ENCODE data around the gene CENPX.

CENPX gene

DNA sequence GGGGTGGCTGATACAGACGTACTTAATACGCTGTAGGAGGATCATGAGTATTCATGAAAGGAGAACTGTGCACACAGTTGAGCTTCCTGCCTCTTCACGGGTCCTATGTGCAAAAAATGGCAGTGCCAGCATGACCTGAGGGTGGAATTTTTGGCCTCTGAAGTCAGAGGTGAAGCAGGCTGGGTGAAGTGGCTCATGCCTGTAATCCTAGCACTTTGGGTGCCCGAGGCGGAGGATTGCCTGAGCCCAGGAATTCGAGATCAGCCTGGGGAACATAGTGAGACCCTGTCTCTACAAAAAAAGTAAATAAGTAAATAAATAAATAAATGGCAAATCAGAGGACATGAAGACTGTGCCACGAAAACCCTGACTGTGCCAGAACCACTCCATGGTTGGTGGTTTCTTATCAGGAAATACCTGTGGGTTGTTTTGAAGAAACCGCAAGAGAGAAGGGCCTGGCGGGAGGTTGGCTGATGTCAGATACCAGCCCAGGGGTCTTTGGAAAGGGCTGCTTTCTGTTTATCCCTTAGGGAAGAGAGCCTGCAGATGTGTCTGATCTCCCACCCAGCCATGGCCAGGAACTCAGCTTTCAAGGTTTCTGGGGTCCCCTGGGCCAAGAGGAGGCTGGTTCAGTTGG lies 41.9 kb downstream of the CENPX start:
- DNase-seq (ENCODE audit: low spot score): no peak

DNA sequence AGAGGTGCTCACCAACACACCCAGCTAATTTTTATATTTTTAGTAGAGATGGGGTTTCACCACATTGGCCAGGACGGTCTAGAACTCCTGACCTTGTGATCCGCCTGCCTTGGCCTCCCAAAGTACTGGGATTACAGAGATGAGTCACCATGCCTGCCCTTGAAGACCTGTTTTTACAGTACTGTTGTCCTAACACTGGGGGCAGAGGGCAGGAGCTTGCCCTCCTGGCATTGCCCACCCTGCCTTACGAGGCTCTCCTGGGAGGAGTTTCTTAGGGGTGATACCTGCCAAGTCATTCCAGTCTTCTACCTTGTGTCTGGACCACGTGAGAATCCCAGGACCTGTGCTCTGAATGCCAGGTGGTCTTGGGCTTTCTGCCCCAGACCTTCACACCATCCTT lies 42.6 kb downstream of the CENPX start:
- no peak for DNase-seq (ENCODE audit: low spot score)

DNA sequence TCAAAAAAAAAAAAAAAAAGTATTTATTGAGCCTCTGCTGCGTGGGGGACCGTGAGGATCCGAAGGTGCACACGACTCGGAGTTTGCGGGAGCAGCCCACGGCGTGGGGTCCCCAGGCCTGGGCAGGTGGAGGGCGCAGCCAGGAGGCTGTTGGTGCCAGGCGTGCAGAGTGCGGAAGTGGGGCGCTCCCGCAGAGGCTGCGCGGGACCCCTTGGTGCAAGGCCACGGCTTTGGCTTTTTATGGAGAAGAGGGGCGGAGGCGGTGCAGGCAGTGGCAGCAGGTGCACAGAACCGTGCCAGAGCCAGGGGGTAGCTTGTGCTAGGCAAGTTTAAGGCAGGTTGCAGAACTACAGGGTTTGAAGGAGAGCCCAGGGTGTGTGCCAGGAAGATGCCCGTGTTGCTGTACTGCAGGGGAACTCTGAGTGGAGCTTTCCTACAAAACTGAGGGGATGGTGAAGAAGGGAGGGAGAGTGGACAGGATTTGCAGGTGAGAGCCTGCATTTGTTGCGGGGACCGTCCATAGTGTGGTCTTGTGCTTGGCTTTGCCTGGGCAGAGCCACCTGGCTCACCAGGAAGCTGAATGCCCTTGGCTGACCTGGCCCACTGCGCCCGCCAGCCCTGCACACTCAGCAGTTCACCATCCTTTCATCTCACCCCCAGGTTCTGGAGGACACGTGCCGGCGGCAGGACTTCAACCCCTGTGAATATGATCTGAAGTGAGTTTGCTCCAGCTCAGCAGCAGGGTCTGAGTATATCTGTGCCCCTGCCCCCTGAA lies 44.0 kb downstream of the CENPX start:
- peak; percentile 23 for DNase-seq (ENCODE audit: low spot score)

DNA sequence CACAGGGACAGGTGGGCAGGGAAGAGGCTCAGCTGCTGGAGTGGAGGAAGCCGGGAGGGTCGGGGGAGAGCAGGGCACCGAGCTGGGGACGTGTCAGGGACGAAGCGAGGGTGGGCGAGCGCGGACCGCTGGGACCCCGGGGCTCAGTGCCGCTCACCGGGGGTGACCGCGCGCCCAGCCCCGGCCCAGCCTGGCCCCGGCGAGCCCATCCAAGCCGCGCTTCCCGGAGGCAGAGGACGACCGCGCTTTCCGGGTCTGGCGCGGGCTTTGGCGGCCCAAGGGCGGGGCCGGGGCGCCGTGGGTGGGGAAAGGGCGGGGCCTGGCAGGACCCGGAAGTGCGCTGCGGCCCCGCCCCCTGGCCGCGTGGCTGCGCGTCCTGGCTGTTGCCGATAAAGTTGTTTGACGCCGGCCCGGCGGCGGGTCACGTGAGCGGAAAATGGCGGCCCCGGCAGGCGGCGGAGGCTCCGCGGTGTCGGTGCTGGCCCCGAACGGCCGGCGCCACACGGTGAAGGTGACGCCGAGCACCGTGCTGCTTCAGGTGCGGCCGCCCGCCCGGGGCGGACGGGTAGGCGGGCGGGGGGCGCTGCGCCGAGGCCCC lies 45.4 kb downstream of the CENPX start, which contains the start of gene ASPSCR1:
Gene ASPSCR1, plus strand, starts transcription at position 419 of the 598 bp plus-strand sequence. Its CDS starts 18 bp downstream, at position 437.
- DNase-seq (ENCODE audit: low spot score): peak; percentile 83

DNA sequence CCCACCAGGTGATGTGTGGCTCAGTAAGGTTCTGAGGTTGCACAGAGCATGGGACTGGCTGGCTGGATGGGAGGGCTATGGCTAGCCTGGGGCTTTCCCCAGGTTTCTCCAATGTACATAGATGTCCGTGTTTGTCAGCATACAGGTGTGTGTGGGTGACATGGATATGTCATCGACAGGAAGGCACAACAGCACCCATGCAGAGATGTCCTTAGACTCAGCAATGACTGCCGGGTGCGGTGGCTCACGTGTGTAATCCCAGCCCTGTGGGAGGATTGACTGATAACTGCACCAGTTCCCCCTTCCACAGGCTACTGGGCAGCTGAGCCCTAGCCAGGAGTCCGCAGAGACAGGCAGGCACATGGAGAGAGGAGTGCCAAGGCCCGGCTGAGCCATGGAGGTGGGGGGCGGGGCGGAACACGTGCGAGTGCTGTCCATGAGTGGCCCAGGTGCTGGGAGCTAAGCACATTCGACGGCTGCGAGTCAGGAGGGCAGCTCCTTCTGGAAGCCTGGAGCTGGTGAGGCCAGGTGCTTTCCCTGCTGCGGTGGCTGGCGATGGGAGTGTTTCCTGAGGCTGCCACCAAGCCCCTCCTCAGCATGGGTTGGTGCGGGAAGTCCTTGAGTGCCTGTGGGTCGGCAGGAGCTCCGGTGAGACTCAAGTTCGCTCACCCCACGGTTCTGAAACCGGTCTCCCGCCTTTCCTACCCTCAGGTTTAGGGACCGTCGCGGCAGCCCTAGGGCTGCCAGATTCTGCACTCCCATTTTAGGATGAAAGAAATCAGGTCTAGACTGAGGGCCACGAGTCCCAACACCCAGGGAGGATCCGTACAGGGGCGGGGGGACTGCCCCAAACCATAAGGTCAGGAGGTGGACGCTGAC lies 46.1 kb downstream of the CENPX start:
- DNase-seq (ENCODE audit: low spot score): peak; percentile 30

DNA sequence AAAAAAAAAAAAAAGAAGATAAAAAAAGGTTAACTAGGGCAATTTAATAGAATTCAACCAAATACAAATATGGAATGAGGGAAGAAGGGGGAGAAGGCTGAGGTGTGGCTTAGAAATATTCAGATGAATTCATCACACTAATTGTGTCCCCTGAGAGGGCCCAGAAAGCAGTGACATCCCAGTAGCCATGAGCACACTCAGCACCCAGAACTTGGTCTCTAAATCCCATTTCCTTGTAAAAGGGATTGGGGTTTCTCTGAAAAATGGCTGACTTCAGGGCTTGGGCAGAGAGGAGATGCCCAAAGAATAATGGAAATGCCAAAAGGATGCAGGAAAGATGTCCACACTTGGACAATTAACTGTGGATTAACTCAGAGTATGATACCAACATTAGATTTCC lies 49.2 kb downstream of the CENPX start:
- no peak for DNase-seq (ENCODE audit: low spot score)

DNA sequence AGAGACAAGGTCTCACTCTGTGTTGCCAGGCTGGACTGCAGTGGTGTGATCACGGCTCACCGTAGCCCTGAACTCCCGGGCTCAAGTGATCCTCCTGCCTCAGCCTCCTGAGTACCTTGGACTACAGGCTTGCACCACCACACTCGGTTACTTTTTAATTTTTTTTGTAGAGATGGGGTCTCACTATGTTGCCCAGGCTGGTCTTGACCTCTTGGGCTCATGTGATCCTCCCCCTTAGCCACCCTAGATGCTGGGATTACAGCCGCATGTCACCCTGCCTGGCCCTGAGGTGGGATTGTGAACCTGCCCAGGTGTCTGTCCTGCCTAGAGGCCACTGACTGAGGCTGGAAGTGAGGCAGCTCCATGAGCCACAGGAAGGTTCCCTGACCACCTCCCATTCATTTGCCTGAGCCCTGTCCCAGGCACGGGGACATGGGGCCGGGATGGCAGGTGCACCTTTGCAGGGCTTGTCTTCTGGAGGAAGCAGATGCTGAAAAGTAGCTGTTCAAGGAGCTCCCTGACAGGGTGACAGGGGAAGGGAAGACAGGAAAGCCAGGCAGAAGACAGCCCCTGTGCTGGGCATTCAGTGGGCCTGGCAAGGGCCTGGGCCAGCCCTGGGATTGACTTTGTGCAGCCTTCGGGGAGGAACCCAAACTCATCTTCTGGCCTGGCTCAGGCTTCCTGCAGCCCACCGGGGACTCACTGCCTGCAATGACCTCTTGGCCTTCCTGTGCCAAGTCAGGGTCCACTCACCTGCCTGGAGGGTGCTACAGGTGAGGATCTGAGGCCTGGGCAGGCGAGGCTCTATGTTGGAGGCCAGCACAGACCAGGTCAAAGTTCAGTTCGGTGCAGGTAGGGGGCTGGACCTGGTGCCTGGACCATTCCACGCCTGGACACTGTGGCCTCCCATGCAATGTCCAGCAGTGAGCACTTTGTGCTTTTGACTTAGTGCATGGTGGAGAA lies 53.5 kb downstream of the CENPX start:
- no peak for DNase-seq (ENCODE audit: low spot score)

All from cerebellar cortex (tissue), 1 donor.